Sigmoid colon (tissue), 7 donors: ENCODE data around the gene ADCY5. TPM values are rescaled to one million over a fixed set of nuclear protein-coding genes. Genes with fewer than 3 reads are reported as not detected.

Experiments used
- DNase-seq: peaks from one replicate; pipeline ENCODE4 v3.0.0-alpha.2; 2019
- H3K27ac ChIP-seq, 4 donors: fragments of 200-600 bp; sonication (generic); one replicate each; pipeline ENCODE4 v1.5.1; 2016 to 2019; ENCODE audit warnings: mild to moderate bottlenecking in 1 of 4
- H3K27me3 ChIP-seq, 3 donors: fragments of 200-600 bp; sonication (generic); one replicate each; pipeline ENCODE4 v1.5.1; 2019; ENCODE audit warnings: mild to moderate bottlenecking in 1 of 3
- H3K36me3 ChIP-seq, 4 donors: fragments of 200-600 bp; sonication (generic); one replicate each; pipeline ENCODE4 v1.5.1; 2016 to 2019
- H3K4me1 ChIP-seq, 4 donors: fragments of 200-600 bp; sonication (generic); one replicate each; pipeline ENCODE4 v1.5.1; 2017 to 2019
- H3K4me3 ChIP-seq, 4 donors: fragments of 200-600 bp; sonication (generic); one replicate each; pipeline ENCODE4 v1.5.1; 2017 to 2019; ENCODE audit warnings: mild to moderate bottlenecking in 2 of 4, moderate library complexity in 1 of 4
- H3K9me3 ChIP-seq, 4 donors: fragments of 200-600 bp in 3 of 4; sonication (generic) in 3 of 4; one replicate each; pipeline versions ENCODE4 v1.5.1 to v1.6.1; 2013 to 2019
- EP300 ChIP-seq, 4 donors: sonication (generic); formaldehyde crosslinking; IDR thresholded peaks; one replicate each; pipeline ENCODE4 v1.6.1; 2017; ENCODE audit warnings: antibody characterized with exemption in 4 of 4
- POLR2A ChIP-seq, 2 donors: fragments of 450-650 bp; IDR thresholded peaks; one replicate each; pipeline ENCODE4 v1.6.1; 2016; ENCODE audit warnings: antibody characterized with exemption in 2 of 2, mild to moderate bottlenecking in 2 of 2, moderate library complexity in 2 of 2
- POLR2AphosphoS5 ChIP-seq, 4 donors: sonication (generic); formaldehyde crosslinking; IDR thresholded peaks; one replicate each; pipeline ENCODE4 v1.6.1; 2017; ENCODE audit warnings: antibody characterized with exemption in 4 of 4
- WGBS, 2 donors: extraction: QIAGEN DNeasy Blood & Tissue Kit; methylation state at CpG; one replicate each; pipeline ENCODE4 v1.1.7; 2013; 5-methylcytosine and 5-hydroxymethylcytosine counted together
- intact Hi-C: fragments of 100-400 bp; cut with DNase I; formaldehyde crosslinking; loops from one replicate; pipeline ENCODE4 v1.15.1; 2023
- polyA plus RNA-seq, 3 donors: library from polyadenylated mRNA; stranded (reverse); fragments of 200-250 nt; gene quantifications; one replicate each; pipeline ENCODE4 v1.2.3, GENCODE V29; 2013
- total RNA-seq, 4 donors: library from RNA; depleted of rRNA; stranded (reverse); fragments of >200 nt; gene quantifications; one replicate each; pipeline ENCODE4 v1.1.0, GENCODE V29; 2016
- TF ChIP-seq, protein P1 (sequence below), 4 experiments: fragments of 450-650 bp in 3 of 4; fragments of 200-600 bp in 1 of 4; IDR thresholded peaks; one replicate each; pipeline ENCODE4 v1.5.1; 2016 to 2019; ENCODE audit warnings: antibody characterized with exemption in 4 of 4, mild to moderate bottlenecking in 3 of 4, moderate library complexity in 2 of 4
- donor health status: healthy with polysubstance abuse.
- donor health status: Bipolar disorder and iron deficiency.
- donor health status: healthy.

Gene ADCY5
- total and polyA plus RNA-seq, 7 donors, result 1.4 to 84.4 (median 39.5) TPM

DNA sequence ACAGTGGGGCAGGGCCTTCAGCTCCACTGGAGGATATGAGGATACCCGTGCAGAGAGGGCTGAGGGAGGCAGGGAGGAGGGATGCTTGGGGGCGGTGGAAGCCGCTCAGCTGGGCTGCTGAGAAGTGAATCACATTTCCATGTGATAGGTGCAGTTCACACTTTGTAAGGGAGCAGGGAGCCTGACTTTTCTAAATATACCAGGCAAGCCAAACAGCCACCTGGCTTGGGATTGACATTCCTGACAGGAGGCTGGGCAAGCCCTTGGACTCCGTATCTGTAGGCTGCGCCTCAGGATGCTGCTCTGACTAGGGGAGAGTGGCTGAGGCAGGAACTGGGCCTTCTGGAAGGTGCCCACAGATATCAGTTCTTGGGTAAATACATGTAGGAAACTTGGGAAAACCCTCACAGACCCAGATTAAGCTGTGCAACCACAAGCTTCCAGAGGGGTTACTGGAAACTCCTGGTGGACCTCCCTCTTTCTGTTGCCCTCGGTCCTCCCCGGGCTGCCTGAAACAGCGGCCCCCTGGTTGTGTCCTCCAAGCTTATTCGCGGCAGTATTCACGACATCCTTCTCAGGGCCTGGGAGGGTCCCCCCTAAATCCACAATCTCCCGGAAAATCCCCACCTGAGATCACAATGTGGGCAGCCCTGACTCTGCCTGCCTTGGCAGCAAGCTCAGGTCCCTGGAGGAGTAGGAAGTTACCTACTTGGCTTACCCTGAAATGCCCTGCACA, 33.0 kb upstream of the ADCY5 start:
- TF ChIP-seq POLR2A (IDR thresholded peaks at IDR 0.05) (no peak), EP300 (IDR thresholded peaks at IDR 0.05) (no peak), POLR2AphosphoS5 (IDR thresholded peaks at IDR 0.05) (no peak)
- TF ChIP-seq, protein P1, sequence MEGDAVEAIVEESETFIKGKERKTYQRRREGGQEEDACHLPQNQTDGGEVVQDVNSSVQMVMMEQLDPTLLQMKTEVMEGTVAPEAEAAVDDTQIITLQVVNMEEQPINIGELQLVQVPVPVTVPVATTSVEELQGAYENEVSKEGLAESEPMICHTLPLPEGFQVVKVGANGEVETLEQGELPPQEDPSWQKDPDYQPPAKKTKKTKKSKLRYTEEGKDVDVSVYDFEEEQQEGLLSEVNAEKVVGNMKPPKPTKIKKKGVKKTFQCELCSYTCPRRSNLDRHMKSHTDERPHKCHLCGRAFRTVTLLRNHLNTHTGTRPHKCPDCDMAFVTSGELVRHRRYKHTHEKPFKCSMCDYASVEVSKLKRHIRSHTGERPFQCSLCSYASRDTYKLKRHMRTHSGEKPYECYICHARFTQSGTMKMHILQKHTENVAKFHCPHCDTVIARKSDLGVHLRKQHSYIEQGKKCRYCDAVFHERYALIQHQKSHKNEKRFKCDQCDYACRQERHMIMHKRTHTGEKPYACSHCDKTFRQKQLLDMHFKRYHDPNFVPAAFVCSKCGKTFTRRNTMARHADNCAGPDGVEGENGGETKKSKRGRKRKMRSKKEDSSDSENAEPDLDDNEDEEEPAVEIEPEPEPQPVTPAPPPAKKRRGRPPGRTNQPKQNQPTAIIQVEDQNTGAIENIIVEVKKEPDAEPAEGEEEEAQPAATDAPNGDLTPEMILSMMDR (IDR thresholded peaks at IDR 0.05), result no peak
- H3K4me1 ChIP-seq, result no peaks in the 10 kb centered on the region
- intact Hi-C loops, result no loop called here
- H3K4me3 ChIP-seq, result no peak overlapping the region
- 93 to 94% methylated on average over 12 of the region's 12 CpGs for WGBS, 2 donors
- H3K9me3 ChIP-seq, result no peaks in the 10 kb centered on the region
- no peak for DNase-seq
- H3K36me3 ChIP-seq, result no peaks in the 10 kb centered on the region
- no peak overlapping the region for H3K27ac ChIP-seq
- no peaks in the 10 kb centered on the region for H3K27me3 ChIP-seq

DNA sequence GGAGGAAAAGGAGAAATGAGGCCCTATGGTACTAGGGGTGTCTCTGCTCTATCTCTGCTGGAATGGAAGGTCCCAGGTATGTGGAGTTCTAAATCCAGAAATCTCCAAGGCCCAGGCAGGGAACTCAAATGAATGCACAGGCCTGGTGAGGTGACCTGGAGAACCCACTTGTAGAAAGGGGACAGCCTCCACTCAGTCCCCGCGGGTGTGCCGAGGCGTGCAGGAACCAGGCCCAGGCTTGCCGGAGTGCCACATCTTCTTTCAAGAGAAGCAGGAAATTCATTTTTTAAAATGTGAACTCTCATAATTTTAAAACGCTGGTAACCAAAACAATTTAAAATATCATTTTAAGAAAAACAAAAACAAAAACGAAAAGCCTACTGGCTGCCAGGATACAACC, 32.2 kb upstream of the ADCY5 start:
- no peak overlapping the region for H3K4me3 ChIP-seq
- intact Hi-C loops, result no loop called here
- DNase-seq, result no peak
- H3K27ac ChIP-seq, result no peak overlapping the region
- H3K27me3 ChIP-seq, result no peaks in the 10 kb centered on the region
- H3K36me3 ChIP-seq, result no peaks in the 10 kb centered on the region
- no peaks in the 10 kb centered on the region for H3K9me3 ChIP-seq
- TF ChIP-seq POLR2A (IDR thresholded peaks at IDR 0.05), result no peak
- 90 to 92% methylated on average over 7 of the region's 7 CpGs for WGBS, 2 donors
- H3K4me1 ChIP-seq, result no peaks in the 10 kb centered on the region

DNA sequence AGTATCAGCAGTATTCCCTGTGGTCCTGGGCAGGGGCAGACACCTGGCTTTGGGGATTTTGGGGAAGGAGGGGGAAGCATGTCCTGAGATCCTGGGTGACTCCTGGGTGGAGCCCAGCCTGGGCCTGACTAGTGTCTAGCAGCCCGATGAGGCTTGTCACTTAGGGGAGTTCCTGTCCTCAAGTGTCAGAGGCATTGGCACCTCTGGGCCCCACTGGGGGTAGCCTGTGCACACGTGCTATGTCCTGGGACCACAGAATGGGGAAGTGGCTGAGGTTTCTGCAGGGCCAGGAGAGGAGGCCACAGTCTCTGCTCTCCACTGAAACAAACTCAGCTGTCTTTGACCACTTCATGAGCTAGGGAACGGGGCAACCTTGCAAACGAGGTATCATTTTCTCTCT, 31.5 kb upstream of the ADCY5 start:
- intact Hi-C loops, result no loop called here
- H3K4me1 ChIP-seq, result no peaks in the 10 kb centered on the region
- no peaks in the 10 kb centered on the region for H3K9me3 ChIP-seq
- no peak overlapping the region for H3K4me3 ChIP-seq
- TF ChIP-seq POLR2A (IDR thresholded peaks at IDR 0.05) (no peak), EP300 (IDR thresholded peaks at IDR 0.05) (no peak), POLR2AphosphoS5 (IDR thresholded peaks at IDR 0.05) (no peak)
- TF ChIP-seq, protein P1 (IDR thresholded peaks at IDR 0.05), result no peak
- no peak for DNase-seq
- no peaks in the 10 kb centered on the region for H3K36me3 ChIP-seq
- WGBS, 2 donors, result 56 to 83% methylated on average over 4 of the region's 4 CpGs
- H3K27me3 ChIP-seq, result no peaks in the 10 kb centered on the region
- H3K27ac ChIP-seq, result no peak overlapping the region

DNA sequence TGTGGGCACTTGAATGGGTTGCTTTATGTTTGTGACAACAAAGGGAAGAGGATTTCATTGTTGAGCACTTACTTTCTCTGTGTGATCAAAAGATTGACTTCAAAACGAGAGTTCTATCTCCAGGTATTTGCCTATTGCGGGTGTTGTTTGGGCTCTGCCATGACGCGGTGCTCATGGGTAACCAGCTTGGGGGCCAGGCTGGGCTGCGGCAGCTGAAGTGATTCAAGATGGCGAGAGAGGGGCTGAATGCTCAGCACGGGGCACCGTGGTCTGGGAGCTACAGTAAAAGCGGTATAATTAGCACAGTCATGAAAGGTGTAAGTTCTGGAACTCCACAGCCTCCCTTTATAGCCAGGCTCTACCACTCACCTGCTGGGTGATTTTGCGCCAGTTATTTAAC, 31.0 kb upstream of the ADCY5 start:
- H3K4me3 ChIP-seq, result no peak overlapping the region
- 93% methylated on average over 10 of the region's 10 CpGs for WGBS, 2 donors
- intact Hi-C loops, result no loop called here
- H3K4me1 ChIP-seq, result no peaks in the 10 kb centered on the region
- H3K27ac ChIP-seq, result no peak overlapping the region
- H3K36me3 ChIP-seq, result no peaks in the 10 kb centered on the region
- no peak for DNase-seq
- H3K27me3 ChIP-seq, result no peaks in the 10 kb centered on the region
- TF ChIP-seq POLR2A (IDR thresholded peaks at IDR 0.05), result no peak
- TF ChIP-seq, protein P1 (IDR thresholded peaks at IDR 0.05), result no peak
- no peak for TF ChIP-seq POLR2AphosphoS5 (IDR thresholded peaks at IDR 0.05)
- no peak for TF ChIP-seq EP300 (IDR thresholded peaks at IDR 0.05)
- H3K9me3 ChIP-seq, result no peaks in the 10 kb centered on the region

DNA sequence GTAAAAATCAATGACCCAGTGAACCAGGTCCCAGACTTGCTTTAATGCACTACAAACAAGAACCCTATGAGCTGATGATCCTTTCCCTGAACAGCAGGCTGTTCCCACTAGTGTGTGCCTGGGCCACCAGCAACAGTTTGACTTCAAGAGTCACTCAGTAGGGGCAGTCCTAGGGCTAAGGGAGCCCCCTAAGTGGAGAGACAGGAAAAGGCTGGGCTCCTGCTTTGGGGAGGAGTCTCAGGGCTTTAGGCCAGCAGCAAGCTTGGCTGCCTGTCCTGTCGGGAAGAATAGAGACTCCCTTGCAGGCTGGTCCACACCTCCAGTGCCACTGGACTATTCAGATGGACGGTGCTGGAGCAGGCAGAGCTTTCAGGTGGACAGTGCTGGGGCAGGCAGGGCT, 29.4 kb upstream of the ADCY5 start:
- Histone ChIP-seq H3K36me3 (no peaks in the 10 kb centered on the region), H3K4me1 (no peaks in the 10 kb centered on the region), H3K4me3 (no peak overlapping the region), H3K27me3 (no peaks in the 10 kb centered on the region), H3K9me3 (no peaks in the 10 kb centered on the region), H3K27ac (no peak overlapping the region)
- TF ChIP-seq EP300 (IDR thresholded peaks at IDR 0.05) (no peak), POLR2A (IDR thresholded peaks at IDR 0.05) (no peak), POLR2AphosphoS5 (IDR thresholded peaks at IDR 0.05) (no peak)
- TF ChIP-seq, protein P1 (IDR thresholded peaks at IDR 0.05), result no peak
- intact Hi-C loops, result no loop called here
- DNase-seq, result no peak
- WGBS, 2 donors, result 42 to 60% methylated on average over 2 of the region's 2 CpGs
